SU-DHL-6 (cell line): ENCODE measurements around the gene NCAPG2.

ENCODE experiments used
- EZH2phosphoT487 ChIP-seq: fragments of 200-600 bp; sonication (generic), shearing (Covaris generic); conservative IDR thresholded peaks from 2 replicates; pipeline ENCODE4 v1.6.1; 2018; ENCODE audit warnings: mild to moderate bottlenecking, antibody characterized with exemption, low read length, moderate library complexity, mixed read lengths
- TF ChIP-seq, protein P1 (sequence below): fragments of 200-600 bp; sonication (generic); IDR thresholded peaks from one replicate; pipeline ENCODE4 v1.5.1; 2017; ENCODE audit warnings: antibody characterized with exemption, mild to moderate bottlenecking, low read length, moderate library complexity; ENCODE audit not compliant: insufficient read depth, poor library complexity, severe bottlenecking

- TF ChIP-seq, protein P1, sequence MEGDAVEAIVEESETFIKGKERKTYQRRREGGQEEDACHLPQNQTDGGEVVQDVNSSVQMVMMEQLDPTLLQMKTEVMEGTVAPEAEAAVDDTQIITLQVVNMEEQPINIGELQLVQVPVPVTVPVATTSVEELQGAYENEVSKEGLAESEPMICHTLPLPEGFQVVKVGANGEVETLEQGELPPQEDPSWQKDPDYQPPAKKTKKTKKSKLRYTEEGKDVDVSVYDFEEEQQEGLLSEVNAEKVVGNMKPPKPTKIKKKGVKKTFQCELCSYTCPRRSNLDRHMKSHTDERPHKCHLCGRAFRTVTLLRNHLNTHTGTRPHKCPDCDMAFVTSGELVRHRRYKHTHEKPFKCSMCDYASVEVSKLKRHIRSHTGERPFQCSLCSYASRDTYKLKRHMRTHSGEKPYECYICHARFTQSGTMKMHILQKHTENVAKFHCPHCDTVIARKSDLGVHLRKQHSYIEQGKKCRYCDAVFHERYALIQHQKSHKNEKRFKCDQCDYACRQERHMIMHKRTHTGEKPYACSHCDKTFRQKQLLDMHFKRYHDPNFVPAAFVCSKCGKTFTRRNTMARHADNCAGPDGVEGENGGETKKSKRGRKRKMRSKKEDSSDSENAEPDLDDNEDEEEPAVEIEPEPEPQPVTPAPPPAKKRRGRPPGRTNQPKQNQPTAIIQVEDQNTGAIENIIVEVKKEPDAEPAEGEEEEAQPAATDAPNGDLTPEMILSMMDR = no peak
- no peak for TF ChIP-seq EZH2phosphoT487
Observed at GRCh38 chr7:158689488-158689887, 15.1 kb downstream of the NCAPG2 start.
